ENCODE data around the gene FOXP2.
"Not testable (repeated sequence)": the region's sequence is repeated elsewhere in the genome, so short reads cannot be mapped to it uniquely, and the experiment has no call there.

The FOXP2 gene

GRCh38 chr7:114590298-114590697 lies 175.7 kb downstream of the FOXP2 start:
- Mint-ChIP-seq H3K36me3 (ENCODE audit: low read depth) (no peaks in the 10 kb centered on the region), H3K9me3 (no peaks in the 10 kb centered on the region), H3K4me1 (peaks cover 7% of the 10 kb centered on the region), H3K27ac (no peak overlapping the region), H3K27me3 (ENCODE audit: low read depth, poor library complexity) (no peaks in the 10 kb centered on the region), H3K4me3 (no peak overlapping the region)
- DNase-seq, result no peak
- no peak for TF ChIP-seq CTCF (IDR thresholded peaks at IDR 0.05)

GRCh38 chr7:114598946-114599345 lies 184.3 kb downstream of the FOXP2 start:
- H3K36me3 Mint-ChIP-seq (ENCODE audit: low read depth), result no peaks in the 10 kb centered on the region
- no peaks in the 10 kb centered on the region for H3K27me3 Mint-ChIP-seq (ENCODE audit: low read depth, poor library complexity)
- TF ChIP-seq CTCF (IDR thresholded peaks at IDR 0.05), result no peak
- H3K4me1 Mint-ChIP-seq, result no peaks in the 10 kb centered on the region
- no peak overlapping the region for H3K27ac Mint-ChIP-seq
- no peaks in the 10 kb centered on the region for H3K9me3 Mint-ChIP-seq
- no peak overlapping the region for H3K4me3 Mint-ChIP-seq
- no peak for DNase-seq

GRCh38 chr7:114606100-114606499 lies 191.5 kb downstream of the FOXP2 start:
- no peaks in the 10 kb centered on the region for H3K9me3 Mint-ChIP-seq
- no peak for TF ChIP-seq CTCF (IDR thresholded peaks at IDR 0.05)
- DNase-seq, result no peak
- H3K4me3 Mint-ChIP-seq, result no peak overlapping the region
- H3K36me3 Mint-ChIP-seq (ENCODE audit: low read depth), result no peaks in the 10 kb centered on the region
- H3K4me1 Mint-ChIP-seq, result no peaks in the 10 kb centered on the region
- H3K27me3 Mint-ChIP-seq (ENCODE audit: low read depth, poor library complexity), result peaks cover 2% of the 10 kb centered on the region
- no peak overlapping the region for H3K27ac Mint-ChIP-seq

- H3K36me3 Mint-ChIP-seq (ENCODE audit: low read depth); H3K9me3 Mint-ChIP-seq; H3K4me3 Mint-ChIP-seq; H3K4me1 Mint-ChIP-seq; H3K27ac Mint-ChIP-seq; H3K27me3 Mint-ChIP-seq (ENCODE audit: low read depth, poor library complexity); DNase-seq: not testable (repeated sequence)
Measured at GRCh38 chr7:114608822-114609221, 194.2 kb downstream of the FOXP2 start.

GRCh38 chr7:114620208-114620607 lies 205.6 kb downstream of the FOXP2 start:
- Mint-ChIP-seq H3K4me1 (no peaks in the 10 kb centered on the region), H3K9me3 (no peaks in the 10 kb centered on the region), H3K4me3 (no peak overlapping the region), H3K36me3 (ENCODE audit: low read depth) (no peaks in the 10 kb centered on the region), H3K27ac (no peak overlapping the region), H3K27me3 (ENCODE audit: low read depth, poor library complexity) (peaks cover 6% of the 10 kb centered on the region)
- no peak for DNase-seq
- TF ChIP-seq CTCF (IDR thresholded peaks at IDR 0.05), result no peak

- H3K4me1 Mint-ChIP-seq, result no peaks in the 10 kb centered on the region
- no peak for TF ChIP-seq CTCF (IDR thresholded peaks at IDR 0.05)
Measured at GRCh38 chr7:114622221-114622620, 207.6 kb downstream of the FOXP2 start.

More at GRCh38 chr7:114622221-114622620, 207.6 kb downstream of the FOXP2 start:
- Mint-ChIP-seq H3K27me3 (ENCODE audit: low read depth, poor library complexity) (peaks cover 3% of the 10 kb centered on the region), H3K9me3 (no peaks in the 10 kb centered on the region), H3K36me3 (ENCODE audit: low read depth) (no peaks in the 10 kb centered on the region), H3K4me3 (no peak overlapping the region), H3K27ac (no peak overlapping the region)
- DNase-seq, result no peak

Data from nephron progenitor cell (in vitro differentiated cells).